HepG2 (cell line): ENCODE results near the gene SERPINA6. TPM values are rescaled to one million over a fixed set of nuclear protein-coding genes. Genes with fewer than 3 reads are reported as not detected.

Experiments used
- ATF7-NPFF ChIP-seq: sonication (generic); formaldehyde crosslinking; IDR thresholded peaks from 2 replicates; pipeline ENCODE4 v1.8.1; 2023; ENCODE audit warnings: mild to moderate bottlenecking, low read depth, missing genetic modification reagents, moderate library complexity
- CBX2 ChIP-seq, 2 experiments: fragments of 200-600 bp in 1 of 2; sonication (generic); formaldehyde crosslinking in 1 of 2; IDR thresholded peaks; 2 replicates each; pipeline versions ENCODE4 v1.7.0 to v1.8.1; 2018 to 2022; ENCODE audit warnings: low read depth in 2 of 2, low read length in 1 of 2, mild to moderate bottlenecking in 1 of 2, missing genetic modification reagents in 1 of 2
- FOSL2 ChIP-seq: sonication (generic); formaldehyde crosslinking; IDR thresholded peaks from 2 replicates; pipeline ENCODE4 v1.4.0; 2020; ENCODE audit warnings: missing genetic modification reagents
- GZF1 ChIP-seq: sonication (generic); formaldehyde crosslinking; IDR thresholded peaks from 2 replicates; pipeline ENCODE4 v1.5.1; 2020; ENCODE audit warnings: mild to moderate bottlenecking, missing genetic modification reagents
- NCOA1 ChIP-seq: sonication (generic); formaldehyde crosslinking; IDR thresholded peaks from 2 replicates; pipeline ENCODE4 v1.9.0; 2021; ENCODE audit warnings: missing genetic modification reagents
- NR2F1 ChIP-seq, 2 experiments: fragments of 450-650 bp in 1 of 2; formaldehyde crosslinking in 1 of 2; IDR thresholded peaks; 2 replicates each; pipeline versions ENCODE4 v1.5.0 to v1.6.1; 2016 to 2020; ENCODE audit warnings: mild to moderate bottlenecking in 1 of 2, missing compliant biosample characterization in 1 of 2, missing genetic modification reagents in 1 of 2, moderate library complexity in 1 of 2
- NRL ChIP-seq: sonication (generic); formaldehyde crosslinking; IDR thresholded peaks from 2 replicates; pipeline ENCODE4 v1.5.0; 2020; ENCODE audit warnings: missing genetic modification reagents, mild to moderate bottlenecking, moderate library complexity, borderline replicate concordance
- YEATS4 ChIP-seq: sonication (generic); formaldehyde crosslinking; IDR thresholded peaks from 2 replicates; pipeline ENCODE4 v1.4.0; 2020; ENCODE audit warnings: missing genetic modification reagents, borderline replicate concordance
- ZNF557 ChIP-seq: sonication (generic); formaldehyde crosslinking; IDR thresholded peaks from 2 replicates; pipeline ENCODE4 v1.4.0; 2020; ENCODE audit warnings: missing genetic modification reagents
- ZNF564 ChIP-seq: sonication (generic); formaldehyde crosslinking; IDR thresholded peaks from 2 replicates; pipeline ENCODE4 v1.8.1; 2023; ENCODE audit warnings: mild to moderate bottlenecking, missing genetic modification reagents
- ZNF674 ChIP-seq: sonication (generic); formaldehyde crosslinking; IDR thresholded peaks from 2 replicates; pipeline ENCODE4 v1.5.0; 2020; ENCODE audit warnings: low read depth, mild to moderate bottlenecking, missing genetic modification reagents
- ZNF704 ChIP-seq: sonication (generic); formaldehyde crosslinking; IDR thresholded peaks from 2 replicates; pipeline ENCODE4 v1.8.1; 2023; ENCODE audit warnings: mild to moderate bottlenecking, inconsistent platforms, moderate library complexity, missing genetic modification reagents, borderline replicate concordance
- ZSCAN22 ChIP-seq: sonication (generic); formaldehyde crosslinking; IDR thresholded peaks from 2 replicates; pipeline ENCODE4 v1.4.0; 2020; ENCODE audit warnings: mild to moderate bottlenecking, missing genetic modification reagents
- ZSCAN5A ChIP-seq: sonication (generic); formaldehyde crosslinking; IDR thresholded peaks from 2 replicates; pipeline ENCODE4 v1.8.0; 2022; ENCODE audit warnings: mild to moderate bottlenecking, missing genetic modification reagents, borderline replicate concordance
- polyA plus RNA-seq, 8 experiments: library from polyadenylated mRNA; depleted of rRNA in 3 of 8; stranded (reverse) in 7 of 8; unstranded in 1 of 8; fragments of >200 nt; fragmentation: Illumina TruSeq in 4 of 8; extraction: Trizol in 4 of 8; gene quantifications; 2 replicates each; pipeline versions ENCODE4 v1.2.1 to v1.2.3, GENCODE V29; 2011 to 2016; ENCODE audit warnings: low read depth in 4 of 8, missing spikeins in 1 of 8, mixed read lengths in 1 of 8; ENCODE audit not compliant: insufficient read depth in 1 of 8
- total RNA-seq, 5 experiments: library from RNA; depleted of rRNA; stranded (reverse); fragments of >200 nt; fragmentation: Illumina TruSeq; extraction: Trizol; gene quantifications; 2 replicates each; pipeline ENCODE4 v1.2.3, GENCODE V29; 2016; ENCODE audit warnings: low read depth in 1 of 5
- TF ChIP-seq, protein P1 (sequence below), 2 experiments: fragments of 450-650 bp in 1 of 2; sonication (generic) in 1 of 2; formaldehyde crosslinking in 1 of 2; IDR thresholded peaks; 2 replicates each; pipeline versions ENCODE4 v1.6.1 to v1.8.0; 2016 to 2022; ENCODE audit warnings: antibody characterized with exemption in 1 of 2, mild to moderate bottlenecking in 1 of 2, missing genetic modification reagents in 1 of 2
- TF ChIP-seq, protein P2 (sequence below): sonication (generic); formaldehyde crosslinking; IDR thresholded peaks from 2 replicates; pipeline ENCODE4 v1.4.0; 2020; ENCODE audit warnings: missing genetic modification reagents, borderline replicate concordance

SERPINA6 gene
- total and polyA plus RNA-seq, 2 of the 13 experiments (the other 11 are each of a cell fraction or from before 2014, with no cell fraction given), result 260 to 333 TPM

DNA sequence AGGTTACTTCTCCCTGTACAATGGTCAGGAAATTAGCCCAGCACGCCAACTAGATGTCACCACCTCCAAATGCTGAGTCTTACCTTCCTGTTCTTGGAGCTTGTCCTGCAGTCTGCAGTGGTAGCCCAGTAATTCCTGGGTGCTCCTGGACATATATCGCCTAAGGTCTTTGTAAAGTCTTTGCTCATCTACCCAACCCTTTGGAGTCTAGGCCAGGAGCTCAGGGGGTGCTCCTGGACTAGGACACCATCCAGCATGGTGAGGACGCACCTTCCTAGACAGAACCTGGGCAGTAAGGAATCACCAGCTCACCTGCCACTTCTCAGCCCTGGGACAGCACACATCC, 30.6 kb downstream of the SERPINA6 start (continued):
- TF ChIP-seq ZNF704 (no peak), ATF7-NPFF (CRISPR knock-in tag) (no peak), ZNF564 (CRISPR knock-in tag) (peak; percentile 61; the same call in 1 of the 2 replicates), FOSL2 (CRISPR knock-in tag) (no peak), GZF1 (CRISPR knock-in tag) (peak; percentile 70; the same call in 1 of the 2 replicates), CBX2 (IDR thresholded peaks at IDR 0.05; ENCODE audit: low read depth, low read length) (no peak), CBX2 (CRISPR knock-in tag; IDR thresholded peaks at IDR 0.05; ENCODE audit: low read depth) (no peak), NRL (CRISPR knock-in tag) (no peak), NCOA1 (CRISPR knock-in tag) (peak; percentile 90; the same call in 1 of the 2 replicates), NR2F1 (CRISPR knock-in tag; IDR thresholded peaks at IDR 0.05) (no peak), ZNF674 (CRISPR knock-in tag) (no peak; the same call in 1 of the 2 replicates), ZSCAN5A (0 out of 2 replicates have a peak, but pooled peaks have one; percentile 5), ZNF557 (CRISPR knock-in tag) (no peak), YEATS4 (CRISPR knock-in tag) (0 out of 2 replicates have a peak, but pooled peaks have one; percentile 19), ZSCAN22 (no peak)
- TF ChIP-seq, protein P1, sequence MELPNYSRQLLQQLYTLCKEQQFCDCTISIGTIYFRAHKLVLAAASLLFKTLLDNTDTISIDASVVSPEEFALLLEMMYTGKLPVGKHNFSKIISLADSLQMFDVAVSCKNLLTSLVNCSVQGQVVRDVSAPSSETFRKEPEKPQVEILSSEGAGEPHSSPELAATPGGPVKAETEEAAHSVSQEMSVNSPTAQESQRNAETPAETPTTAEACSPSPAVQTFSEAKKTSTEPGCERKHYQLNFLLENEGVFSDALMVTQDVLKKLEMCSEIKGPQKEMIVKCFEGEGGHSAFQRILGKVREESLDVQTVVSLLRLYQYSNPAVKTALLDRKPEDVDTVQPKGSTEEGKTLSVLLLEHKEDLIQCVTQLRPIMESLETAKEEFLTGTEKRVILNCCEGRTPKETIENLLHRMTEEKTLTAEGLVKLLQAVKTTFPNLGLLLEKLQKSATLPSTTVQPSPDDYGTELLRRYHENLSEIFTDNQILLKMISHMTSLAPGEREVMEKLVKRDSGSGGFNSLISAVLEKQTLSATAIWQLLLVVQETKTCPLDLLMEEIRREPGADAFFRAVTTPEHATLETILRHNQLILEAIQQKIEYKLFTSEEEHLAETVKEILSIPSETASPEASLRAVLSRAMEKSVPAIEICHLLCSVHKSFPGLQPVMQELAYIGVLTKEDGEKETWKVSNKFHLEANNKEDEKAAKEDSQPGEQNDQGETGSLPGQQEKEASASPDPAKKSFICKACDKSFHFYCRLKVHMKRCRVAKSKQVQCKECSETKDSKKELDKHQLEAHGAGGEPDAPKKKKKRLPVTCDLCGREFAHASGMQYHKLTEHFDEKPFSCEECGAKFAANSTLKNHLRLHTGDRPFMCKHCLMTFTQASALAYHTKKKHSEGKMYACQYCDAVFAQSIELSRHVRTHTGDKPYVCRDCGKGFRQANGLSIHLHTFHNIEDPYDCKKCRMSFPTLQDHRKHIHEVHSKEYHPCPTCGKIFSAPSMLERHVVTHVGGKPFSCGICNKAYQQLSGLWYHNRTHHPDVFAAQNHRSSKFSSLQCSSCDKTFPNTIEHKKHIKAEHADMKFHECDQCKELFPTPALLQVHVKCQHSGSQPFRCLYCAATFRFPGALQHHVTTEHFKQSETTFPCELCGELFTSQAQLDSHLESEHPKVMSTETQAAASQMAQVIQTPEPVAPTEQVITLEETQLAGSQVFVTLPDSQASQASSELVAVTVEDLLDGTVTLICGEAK (IDR thresholded peaks at IDR 0.05), result no peak
- TF ChIP-seq, protein P1 (CRISPR knock-in tag; IDR thresholded peaks at IDR 0.05), result no peak
- TF ChIP-seq, protein P2, sequence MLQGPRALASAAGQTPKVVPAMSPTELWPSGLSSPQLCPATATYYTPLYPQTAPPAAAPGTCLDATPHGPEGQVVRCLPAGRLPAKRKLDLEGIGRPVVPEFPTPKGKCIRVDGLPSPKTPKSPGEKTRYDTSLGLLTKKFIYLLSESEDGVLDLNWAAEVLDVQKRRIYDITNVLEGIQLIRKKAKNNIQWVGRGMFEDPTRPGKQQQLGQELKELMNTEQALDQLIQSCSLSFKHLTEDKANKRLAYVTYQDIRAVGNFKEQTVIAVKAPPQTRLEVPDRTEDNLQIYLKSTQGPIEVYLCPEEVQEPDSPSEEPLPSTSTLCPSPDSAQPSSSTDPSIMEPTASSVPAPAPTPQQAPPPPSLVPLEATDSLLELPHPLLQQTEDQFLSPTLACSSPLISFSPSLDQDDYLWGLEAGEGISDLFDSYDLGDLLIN (CRISPR knock-in tag), result no peak
